ENCODE measurements around the gene ME2. TPM values are rescaled to one million over a fixed set of nuclear protein-coding genes. Genes with fewer than 3 reads are reported as not detected.

ME2 gene
- total RNA-seq, 4 donors from 2014 or later, result 11.8 to 60.8 (median 48.1) TPM

DNA sequence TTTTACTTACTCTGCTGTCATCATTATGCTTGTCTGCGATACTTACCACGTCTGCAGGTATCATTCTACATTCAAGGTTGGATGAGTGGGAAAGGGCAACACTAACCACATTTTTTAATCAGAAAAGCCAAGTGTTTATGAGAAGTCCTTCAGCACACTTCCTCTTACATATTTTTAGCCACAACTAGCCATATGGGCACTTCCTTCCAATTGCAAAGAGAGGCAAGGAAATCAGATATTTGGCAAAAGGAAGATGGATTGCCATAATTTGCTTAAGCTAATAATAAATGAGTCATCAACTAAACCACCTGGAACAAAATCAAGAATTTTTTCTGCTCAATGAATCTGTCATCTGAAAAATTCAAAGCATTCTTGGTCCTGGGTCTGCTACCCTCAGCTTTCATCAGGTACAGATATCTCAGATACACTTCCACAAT, 42.4 kb upstream of the ME2 start:
- Histone ChIP-seq H3K27ac (no peak overlapping the region), H3K4me3 (no peak overlapping the region), H3K36me3 (no peaks in the 10 kb centered on the region), H3K27me3 (no peaks in the 10 kb centered on the region), H3K4me1 (no peaks in the 10 kb centered on the region), H3K9me3 (no peaks in the 10 kb centered on the region)
- DNase-seq, result no peak
- TF ChIP-seq CTCF (IDR thresholded peaks at IDR 0.05) (no peak), POLR2A (IDR thresholded peaks at IDR 0.05) (no peak)
- intact Hi-C loops (cut with DNase I; ENCODE audit: low total_unique reads), result no loop called here

DNA sequence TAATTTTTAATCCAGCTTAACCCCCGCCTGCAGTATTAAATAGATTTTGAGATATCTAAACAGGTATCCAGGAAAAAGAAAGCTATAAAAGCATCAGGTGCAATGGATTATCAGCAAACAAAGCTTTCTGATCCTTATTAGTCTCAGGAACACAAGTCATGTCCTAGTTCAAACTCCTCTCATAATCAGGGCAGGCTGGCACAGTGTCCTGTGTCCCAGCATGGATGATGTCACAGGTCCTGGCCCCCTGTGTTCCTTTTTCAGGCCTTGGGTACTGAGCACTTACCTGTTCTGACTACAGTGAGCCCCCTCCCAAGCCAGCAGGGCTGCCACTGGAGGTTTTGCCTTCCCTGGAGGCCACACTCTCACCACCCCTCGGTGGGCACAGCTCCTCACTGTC, 39.6 kb upstream of the ME2 start:
- H3K27me3 ChIP-seq, result no peaks in the 10 kb centered on the region
- H3K9me3 ChIP-seq, result no peaks in the 10 kb centered on the region
- TF ChIP-seq POLR2A (IDR thresholded peaks at IDR 0.05) (no peak), CTCF (IDR thresholded peaks at IDR 0.05) (no peak)
- H3K27ac ChIP-seq, result no peak overlapping the region
- DNase-seq, result no peak
- no peaks in the 10 kb centered on the region for H3K36me3 ChIP-seq
- no peaks in the 10 kb centered on the region for H3K4me1 ChIP-seq
- H3K4me3 ChIP-seq, result no peak overlapping the region
- intact Hi-C loops (cut with DNase I; ENCODE audit: low total_unique reads), result no loop called here

GRCh38 chr18:50839996-50840395, 38.9 kb upstream of the ME2 start:
- Histone ChIP-seq H3K27me3 (no peaks in the 10 kb centered on the region), H3K27ac (no peak overlapping the region), H3K4me1 (no peaks in the 10 kb centered on the region), H3K4me3 (no peak overlapping the region), H3K9me3 (no peaks in the 10 kb centered on the region), H3K36me3 (no peaks in the 10 kb centered on the region)
- no peak for DNase-seq
- TF ChIP-seq POLR2A (IDR thresholded peaks at IDR 0.05), result no peak
- no peak for TF ChIP-seq CTCF (IDR thresholded peaks at IDR 0.05)
- intact Hi-C loops (cut with DNase I; ENCODE audit: low total_unique reads), result no loop called here

DNA sequence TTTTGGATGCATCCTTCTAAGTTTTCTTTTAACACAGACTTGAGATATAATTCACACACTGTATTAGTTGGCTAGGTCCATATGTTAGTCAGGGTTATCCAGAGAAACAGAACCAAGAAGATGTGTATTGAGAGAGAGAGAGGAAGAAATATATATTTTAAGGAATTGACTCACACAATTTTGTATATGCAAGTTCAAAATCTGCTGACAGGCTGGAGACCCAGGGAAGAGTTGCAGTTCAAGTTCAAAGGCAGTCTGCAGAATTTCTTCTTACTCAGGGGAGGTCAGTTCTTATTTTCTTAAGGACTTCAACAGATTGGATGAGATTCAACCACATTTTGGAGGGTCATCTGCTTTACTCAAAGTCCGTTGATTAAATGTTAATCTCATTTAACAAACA, 36.1 kb upstream of the ME2 start:
- Histone ChIP-seq H3K27me3 (no peaks in the 10 kb centered on the region), H3K4me3 (no peak overlapping the region), H3K4me1 (no peaks in the 10 kb centered on the region), H3K9me3 (no peaks in the 10 kb centered on the region), H3K36me3 (no peaks in the 10 kb centered on the region), H3K27ac (no peak overlapping the region)
- no peak for DNase-seq
- no peak for TF ChIP-seq POLR2A (IDR thresholded peaks at IDR 0.05)
- TF ChIP-seq CTCF (IDR thresholded peaks at IDR 0.05), result no peak
- intact Hi-C loops (cut with DNase I; ENCODE audit: low total_unique reads), result no loop called here

DNA sequence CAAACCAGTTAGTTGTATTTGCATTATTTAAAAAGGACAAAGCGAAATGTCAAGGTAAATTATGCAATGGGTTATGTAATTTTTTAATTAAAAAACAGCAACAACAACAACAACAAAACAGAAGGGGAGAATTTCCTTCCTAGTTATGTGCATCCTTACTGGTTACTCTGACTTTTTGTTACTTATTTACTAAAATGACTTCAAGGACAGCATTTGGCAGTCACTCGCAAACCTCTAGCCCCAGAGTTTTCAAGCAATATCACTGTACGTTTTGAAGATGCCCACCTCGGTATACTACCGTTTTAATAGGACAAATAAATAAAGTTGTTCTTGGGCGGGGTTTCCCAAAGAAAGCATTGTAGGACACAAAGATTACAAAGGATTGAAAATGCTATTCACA, 34.4 kb upstream of the ME2 start:
- no peaks in the 10 kb centered on the region for H3K9me3 ChIP-seq
- no peaks in the 10 kb centered on the region for H3K4me1 ChIP-seq
- H3K27ac ChIP-seq, result no peak overlapping the region
- H3K4me3 ChIP-seq, result no peak overlapping the region
- intact Hi-C loops (cut with DNase I; ENCODE audit: low total_unique reads), result no loop called here
- no peak for DNase-seq
- TF ChIP-seq CTCF (IDR thresholded peaks at IDR 0.05) (no peak), POLR2A (IDR thresholded peaks at IDR 0.05) (no peak)
- H3K36me3 ChIP-seq, result no peaks in the 10 kb centered on the region
- no peaks in the 10 kb centered on the region for H3K27me3 ChIP-seq

All from uterus (tissue), 4 donors.